ENCODE measurements around the gene PTPRE. TPM values are rescaled to one million over a fixed set of nuclear protein-coding genes. Genes with fewer than 3 reads are reported as not detected.

PTPRE gene
- total RNA-seq, 1 donor from 2014 or later: 1.2 TPM

GRCh38 chr10:127911218-127911866 is 4.4 kb downstream of the PTPRE start:
- H3K27ac Mint-ChIP-seq (ENCODE audit: unreplicated experiment): no peak overlapping the region
- no peak overlapping the region for H3K4me3 Mint-ChIP-seq (ENCODE audit: unreplicated experiment)
- H3K9me3 Mint-ChIP-seq (ENCODE audit: unreplicated experiment): no peaks in the 10 kb centered on the region
- H3K27me3 Mint-ChIP-seq (ENCODE audit: unreplicated experiment): no peaks in the 10 kb centered on the region
- H3K4me1 Mint-ChIP-seq (ENCODE audit: unreplicated experiment): peaks cover 8% of the 10 kb centered on the region
- peak; percentile 59 for DNase-seq (ENCODE audit: extremely low spot score, unreplicated experiment)
- no peak for TF ChIP-seq CTCF (IDR thresholded peaks at IDR 0.05)
- H3K36me3 Mint-ChIP-seq (ENCODE audit: unreplicated experiment): no peaks in the 10 kb centered on the region

- DNase-seq (ENCODE audit: extremely low spot score, unreplicated experiment): peak; percentile 57
- TF ChIP-seq CTCF (IDR thresholded peaks at IDR 0.05): no peak
- H3K27ac Mint-ChIP-seq (ENCODE audit: unreplicated experiment): no peak overlapping the region
- no peaks in the 10 kb centered on the region for H3K9me3 Mint-ChIP-seq (ENCODE audit: unreplicated experiment)
- H3K4me1 Mint-ChIP-seq (ENCODE audit: unreplicated experiment): peaks cover 8% of the 10 kb centered on the region
- no peaks in the 10 kb centered on the region for H3K27me3 Mint-ChIP-seq (ENCODE audit: unreplicated experiment)
- no peak overlapping the region for H3K4me3 Mint-ChIP-seq (ENCODE audit: unreplicated experiment)
- no peaks in the 10 kb centered on the region for H3K36me3 Mint-ChIP-seq (ENCODE audit: unreplicated experiment)
Observed at GRCh38 chr10:127911867-127912257, 5.0 kb downstream of the PTPRE start.

GRCh38 chr10:127912607-127913367 is 5.9 kb downstream of the PTPRE start:
- H3K4me3 Mint-ChIP-seq (ENCODE audit: unreplicated experiment): no peak overlapping the region
- no peaks in the 10 kb centered on the region for H3K9me3 Mint-ChIP-seq (ENCODE audit: unreplicated experiment)
- peaks cover 8% of the 10 kb centered on the region for H3K4me1 Mint-ChIP-seq (ENCODE audit: unreplicated experiment)
- no peaks in the 10 kb centered on the region for H3K36me3 Mint-ChIP-seq (ENCODE audit: unreplicated experiment)
- peak; percentile 77 for DNase-seq (ENCODE audit: extremely low spot score, unreplicated experiment)
- H3K27me3 Mint-ChIP-seq (ENCODE audit: unreplicated experiment): no peaks in the 10 kb centered on the region
- TF ChIP-seq CTCF (IDR thresholded peaks at IDR 0.05): no peak
- H3K27ac Mint-ChIP-seq (ENCODE audit: unreplicated experiment): no peak overlapping the region

- peak; percentile 66 for DNase-seq (ENCODE audit: extremely low spot score, unreplicated experiment)
- no peak overlapping the region for H3K27ac Mint-ChIP-seq (ENCODE audit: unreplicated experiment)
- H3K27me3 Mint-ChIP-seq (ENCODE audit: unreplicated experiment): no peaks in the 10 kb centered on the region
- H3K36me3 Mint-ChIP-seq (ENCODE audit: unreplicated experiment): no peaks in the 10 kb centered on the region
- TF ChIP-seq CTCF (IDR thresholded peaks at IDR 0.05): no peak
- no peaks in the 10 kb centered on the region for H3K9me3 Mint-ChIP-seq (ENCODE audit: unreplicated experiment)
- peaks cover 5% of the 10 kb centered on the region for H3K4me1 Mint-ChIP-seq (ENCODE audit: unreplicated experiment)
- H3K4me3 Mint-ChIP-seq (ENCODE audit: unreplicated experiment): no peak overlapping the region
Observed at GRCh38 chr10:127913368-127913759, 6.5 kb downstream of the PTPRE start.

GRCh38 chr10:127915324-127915723 is 8.4 kb downstream of the PTPRE start:
- H3K27ac Mint-ChIP-seq (ENCODE audit: unreplicated experiment): no peak overlapping the region
- no peaks in the 10 kb centered on the region for H3K9me3 Mint-ChIP-seq (ENCODE audit: unreplicated experiment)
- H3K4me3 Mint-ChIP-seq (ENCODE audit: unreplicated experiment): no peak overlapping the region
- no peak for TF ChIP-seq CTCF (IDR thresholded peaks at IDR 0.05)
- no peaks in the 10 kb centered on the region for H3K4me1 Mint-ChIP-seq (ENCODE audit: unreplicated experiment)
- no peaks in the 10 kb centered on the region for H3K27me3 Mint-ChIP-seq (ENCODE audit: unreplicated experiment)
- no peaks in the 10 kb centered on the region for H3K36me3 Mint-ChIP-seq (ENCODE audit: unreplicated experiment)
- no peak for DNase-seq (ENCODE audit: extremely low spot score, unreplicated experiment)

Measured in osteocyte (in vitro differentiated cells).